H9 (cell line): Measurements from ENCODE around the gene QSOX2. TPM values are rescaled to one million over a fixed set of nuclear protein-coding genes. Genes with fewer than 3 reads are reported as not detected.
A peak's percentile ranks its signal among the peaks of the same experiment; 100 is the strongest.

Experiments
- DNase-seq: peaks from one replicate; pipeline ENCODE4 v3.0.0-alpha.2; 2017
- H2AFZ ChIP-seq: one replicate; pipeline ENCODE4 v1.6.1; 2013; ENCODE audit warnings: mild to moderate bottlenecking, low read length, control low read depth, moderate library complexity
- H2AK5ac ChIP-seq: 2 replicates; pipeline ENCODE4 v1.6.1; 2013; ENCODE audit warnings: low read length, control low read depth, mixed read lengths; ENCODE audit not compliant: insufficient read length
- H2BK120ac ChIP-seq: one replicate; pipeline ENCODE4 v1.6.1; 2013; ENCODE audit warnings: low read depth, mild to moderate bottlenecking, low read length, control low read depth, inconsistent platforms; ENCODE audit not compliant: poor library complexity, severe bottlenecking
- H2BK12ac ChIP-seq: 2 replicates; pipeline ENCODE4 v1.6.1; 2013; ENCODE audit warnings: low read length, control low read depth, mixed read lengths, low read depth; ENCODE audit not compliant: insufficient read length
- H2BK15ac ChIP-seq: 2 replicates; pipeline ENCODE4 v1.6.1; 2013; ENCODE audit warnings: low read depth, low read length, control low read depth
- H2BK20ac ChIP-seq: one replicate; pipeline ENCODE4 v1.6.1; 2013; ENCODE audit warnings: low read depth, mild to moderate bottlenecking, low read length, control low read depth, inconsistent platforms; ENCODE audit not compliant: poor library complexity, severe bottlenecking
- H2BK5ac ChIP-seq: 2 replicates; pipeline ENCODE4 v1.6.1; 2013; ENCODE audit warnings: low read length, control low read depth, mixed read lengths; ENCODE audit not compliant: insufficient read length
- H3K14ac ChIP-seq: 2 replicates; pipeline ENCODE4 v1.6.1; 2013; ENCODE audit warnings: low read length, control low read depth; ENCODE audit not compliant: insufficient read depth
- H3K18ac ChIP-seq: 2 replicates; pipeline ENCODE4 v1.6.1; 2013; ENCODE audit warnings: low read depth, mild to moderate bottlenecking, mixed read lengths, low read length, control low read depth; ENCODE audit not compliant: insufficient read length
- H3K23ac ChIP-seq: 2 replicates; pipeline ENCODE4 v1.6.1; 2013; ENCODE audit warnings: low read length, control low read depth, mixed read lengths, low read depth; ENCODE audit not compliant: insufficient read length
- H3K23me2 ChIP-seq: 2 replicates; pipeline ENCODE4 v1.6.1; 2013; ENCODE audit warnings: low read depth, mild to moderate bottlenecking, mixed read lengths, low read length, control low read depth; ENCODE audit not compliant: insufficient read length, poor library complexity, severe bottlenecking
- H3K27ac ChIP-seq: 2 replicates; pipeline ENCODE4 v1.5.1; 2013; ENCODE audit warnings: low read length, control low read depth, mixed read lengths, low read depth; ENCODE audit not compliant: insufficient read length
- H3K27me3 ChIP-seq: 2 replicates; pipeline ENCODE4 v1.6.1; 2013; ENCODE audit warnings: low read length, control low read depth, inconsistent platforms; ENCODE audit not compliant: insufficient read depth
- H3K4ac ChIP-seq: 2 replicates; pipeline ENCODE4 v1.6.1; 2013; ENCODE audit warnings: low read depth, mild to moderate bottlenecking, control low read depth, inconsistent platforms, low read length, moderate library complexity
- H3K4me1 ChIP-seq: 2 replicates; pipeline ENCODE4 v1.6.1; 2013; ENCODE audit warnings: low read length, control low read depth, inconsistent platforms; ENCODE audit not compliant: insufficient read depth
- H3K4me2 ChIP-seq: 2 replicates; pipeline ENCODE4 v1.6.1; 2013; ENCODE audit warnings: low read length, control low read depth, mixed read lengths; ENCODE audit not compliant: insufficient read length, insufficient read depth
- H3K56ac ChIP-seq: 2 replicates; pipeline ENCODE4 v1.6.1; 2013; ENCODE audit warnings: low read depth, mild to moderate bottlenecking, mixed read lengths, low read length, control low read depth; ENCODE audit not compliant: insufficient read length
- H3K79me1 ChIP-seq: 2 replicates; pipeline ENCODE4 v1.6.1; 2013; ENCODE audit warnings: low read depth, mild to moderate bottlenecking, moderate library complexity, low read length, control low read depth, inconsistent platforms; ENCODE audit not compliant: insufficient read depth, poor library complexity, severe bottlenecking
- H3K79me2 ChIP-seq: 2 replicates; pipeline ENCODE4 v1.6.1; 2013; ENCODE audit warnings: low read length, control low read depth, inconsistent platforms; ENCODE audit not compliant: insufficient read depth
- H3K9ac ChIP-seq: 2 replicates; pipeline ENCODE4 v1.6.1; 2013; ENCODE audit warnings: low read length, control low read depth, mixed read lengths; ENCODE audit not compliant: insufficient read length; ENCODE audit errors: extremely low read depth
- H3K9me3 ChIP-seq: one replicate; pipeline ENCODE4 v1.6.1; 2013; ENCODE audit warnings: low read depth, low read length, inconsistent platforms; ENCODE audit not compliant: control insufficient read depth
- H3T11ph ChIP-seq: one replicate; pipeline ENCODE4 v1.6.1; 2013; ENCODE audit warnings: mild to moderate bottlenecking, low read length, control low read depth, inconsistent platforms
- H4K20me1 ChIP-seq: one replicate; pipeline ENCODE4 v1.6.1; 2013; ENCODE audit not compliant: control insufficient read depth, insufficient read length, insufficient read depth
- H4K5ac ChIP-seq: 2 replicates; pipeline ENCODE4 v1.6.1; 2013; ENCODE audit warnings: low read depth, mild to moderate bottlenecking, mixed read lengths, low read length, control low read depth; ENCODE audit not compliant: insufficient read length
- H4K8ac ChIP-seq: replicated peaks from 2 replicates; pipeline ENCODE4 v1.6.1; 2013; ENCODE audit warnings: low read length, control low read depth, mixed read lengths, low read depth; ENCODE audit not compliant: insufficient read length
- H4K91ac ChIP-seq: 2 replicates; pipeline ENCODE4 v1.6.1; 2013; ENCODE audit warnings: low read depth, mild to moderate bottlenecking, moderate library complexity, mixed read lengths, low read length, control low read depth; ENCODE audit not compliant: insufficient read length
- H3K27ac Mint-ChIP-seq, 3 experiments: 2 replicates in 2 of 3; 3 replicates in 1 of 3; pipeline ENCODE4 v1.8.0; 2020 to 2021; ENCODE audit warnings: mixed read lengths in 3 of 3, mild to moderate bottlenecking in 1 of 3, moderate library complexity in 1 of 3
- H3K27me3 Mint-ChIP-seq: 2 replicates; pipeline ENCODE4 v1.8.0; 2021; ENCODE audit warnings: low read depth, mild to moderate bottlenecking, moderate library complexity, mixed read lengths
- H3K36me3 Mint-ChIP-seq, 3 experiments: 2 replicates in 2 of 3; 3 replicates in 1 of 3; pipeline ENCODE4 v1.8.0; 2020 to 2021; ENCODE audit warnings: low read depth in 3 of 3, mixed read lengths in 3 of 3; ENCODE audit not compliant: insufficient read depth in 1 of 3
- H3K4me1 Mint-ChIP-seq, 2 experiments: 2 replicates each; pipeline ENCODE4 v1.8.0; 2020; ENCODE audit warnings: mixed read lengths in 2 of 2
- H3K4me3 Mint-ChIP-seq, 2 experiments: 2 replicates in 1 of 2; 3 replicates in 1 of 2; pipeline ENCODE4 v1.8.0; 2020 to 2021; ENCODE audit warnings: mild to moderate bottlenecking in 2 of 2, mixed read lengths in 2 of 2, moderate library complexity in 1 of 2
- H3K9me3 Mint-ChIP-seq, 2 experiments: 2 replicates in 1 of 2; 3 replicates in 1 of 2; pipeline ENCODE4 v1.8.0; 2020; ENCODE audit warnings: mild to moderate bottlenecking in 2 of 2, mixed read lengths in 2 of 2, moderate library complexity in 1 of 2
- WGBS: extraction: QIAGEN DNeasy Blood & Tissue Kit; methylation state at CpG from one replicate; pipeline ENCODE4 v1.1.7; 2013; ENCODE audit warnings: missing lambda C conversion rate, low lambda C conversion rate, mixed read lengths; ENCODE audit not compliant: insufficient read length; ENCODE audit errors: extremely low coverage; 5-methylcytosine and 5-hydroxymethylcytosine counted together
- total RNA-seq: library from RNA; stranded (reverse); gene quantifications from 2 replicates; pipeline ENCODE4 v1.2.1, GENCODE V29; 2021
- TF ChIP-seq, protein P1 (sequence below): fragments of 200-600 bp; sonication (generic); conservative IDR thresholded peaks from 3 replicates; pipeline ENCODE4 v1.8.0; 2021; ENCODE audit warnings: antibody characterized with exemption, mild to moderate bottlenecking

QSOX2 gene
- total RNA-seq, 1 experiment from 2014 or later, result 25.8 TPM

DNA sequence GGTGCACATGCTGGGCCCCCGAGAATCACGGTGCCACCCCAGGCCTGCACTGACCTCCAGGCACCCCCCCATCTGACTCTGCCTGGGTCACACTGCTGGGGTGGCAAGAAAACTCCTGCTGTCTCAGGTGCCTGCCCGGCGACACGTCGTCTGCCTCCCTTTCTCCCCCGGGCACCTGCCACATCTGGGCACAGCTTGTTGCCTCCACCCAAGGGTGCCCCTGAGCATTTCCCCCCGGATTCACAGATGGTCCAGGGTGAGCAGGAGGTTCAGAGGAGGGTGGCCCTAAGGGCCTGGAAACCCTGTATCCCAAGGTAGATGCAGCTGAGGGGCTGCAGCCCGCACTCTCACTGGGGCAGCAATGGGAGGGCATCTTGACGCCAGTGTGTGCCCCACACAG is 14.9 kb upstream of the QSOX2 start:
- no peak overlapping the region for H4K5ac ChIP-seq
- H3K27me3 ChIP-seq, result no peaks in the 10 kb centered on the region
- H3K23ac ChIP-seq, result no peak overlapping the region
- H3K14ac ChIP-seq, result no peak overlapping the region
- no peak overlapping the region for H3K9ac ChIP-seq
- H3K4me1 ChIP-seq, result no peaks in the 10 kb centered on the region
- peak overlapping the region in 1 of 2 experiments; percentile 50; a peak in 1 of 5 replicates for H3K4me3 Mint-ChIP-seq
- TF ChIP-seq, protein P1, sequence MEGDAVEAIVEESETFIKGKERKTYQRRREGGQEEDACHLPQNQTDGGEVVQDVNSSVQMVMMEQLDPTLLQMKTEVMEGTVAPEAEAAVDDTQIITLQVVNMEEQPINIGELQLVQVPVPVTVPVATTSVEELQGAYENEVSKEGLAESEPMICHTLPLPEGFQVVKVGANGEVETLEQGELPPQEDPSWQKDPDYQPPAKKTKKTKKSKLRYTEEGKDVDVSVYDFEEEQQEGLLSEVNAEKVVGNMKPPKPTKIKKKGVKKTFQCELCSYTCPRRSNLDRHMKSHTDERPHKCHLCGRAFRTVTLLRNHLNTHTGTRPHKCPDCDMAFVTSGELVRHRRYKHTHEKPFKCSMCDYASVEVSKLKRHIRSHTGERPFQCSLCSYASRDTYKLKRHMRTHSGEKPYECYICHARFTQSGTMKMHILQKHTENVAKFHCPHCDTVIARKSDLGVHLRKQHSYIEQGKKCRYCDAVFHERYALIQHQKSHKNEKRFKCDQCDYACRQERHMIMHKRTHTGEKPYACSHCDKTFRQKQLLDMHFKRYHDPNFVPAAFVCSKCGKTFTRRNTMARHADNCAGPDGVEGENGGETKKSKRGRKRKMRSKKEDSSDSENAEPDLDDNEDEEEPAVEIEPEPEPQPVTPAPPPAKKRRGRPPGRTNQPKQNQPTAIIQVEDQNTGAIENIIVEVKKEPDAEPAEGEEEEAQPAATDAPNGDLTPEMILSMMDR, result no peak
- no peaks in the 10 kb centered on the region for H3K9me3 ChIP-seq
- no peak overlapping the region for H2BK5ac ChIP-seq
- H4K91ac ChIP-seq, result no peak overlapping the region
- no peak overlapping the region for H2BK20ac ChIP-seq
- H4K20me1 ChIP-seq, result no peaks in the 10 kb centered on the region
- no peaks in the 10 kb centered on the region for H3K79me1 ChIP-seq
- H2AFZ ChIP-seq, result no peak overlapping the region
- H3K18ac ChIP-seq, result no peak overlapping the region
- H3K4me2 ChIP-seq, result no peak overlapping the region
- no peak overlapping the region for H3K56ac ChIP-seq
- no peak overlapping the region for H3K27ac ChIP-seq
- H3K27ac Mint-ChIP-seq, result no peak overlapping the region
- H2BK12ac ChIP-seq, result no peak overlapping the region
- no peak overlapping the region for H3K4ac ChIP-seq
- no peaks in the 10 kb centered on the region for H3K9me3 Mint-ChIP-seq
- H3K4me1 Mint-ChIP-seq, result peaks cover 0 to 16% of the 10 kb centered on the region in 2 experiments; a peak in 2 of 4 replicates
- no peak overlapping the region for H4K8ac ChIP-seq
- no peak overlapping the region for H3T11ph ChIP-seq
- H3K27me3 Mint-ChIP-seq, result peaks cover 1% of the 10 kb centered on the region; the same call in 1 of the 2 replicates
- H2AK5ac ChIP-seq, result no peak overlapping the region
- no peak overlapping the region for H2BK15ac ChIP-seq
- H3K23me2 ChIP-seq, result no peaks in the 10 kb centered on the region
- H3K79me2 ChIP-seq, result no peaks in the 10 kb centered on the region
- DNase-seq, result no peak
- H3K36me3 Mint-ChIP-seq, result no peaks in the 10 kb centered on the region
- H2BK120ac ChIP-seq, result no peak overlapping the region
- no CpG with 5 or more reads among the region's 10 CpGs for WGBS
